ENCODE results near the gene TMEM9.

TMEM9 gene

GRCh38 chr1:201085902-201086735, 68.2 kb downstream of the TMEM9 start:
- in situ Hi-C loops (cut with MboI; ENCODE audit: low sequenced_read_pairs) = no loop called here

Measured in HL-60/S4 treated with phorbol 12-myristate 13-acetate at 8.2 ng/mL for 4 days and 3 days (cell line).